Measurements from ENCODE around the gene ZCCHC24.
"Not testable (repeated sequence)": the region's sequence is repeated elsewhere in the genome, so short reads cannot be mapped to it uniquely, and the experiment has no call there.

GRCh38 chr10:79332610-79333315, 112.7 kb downstream of the ZCCHC24 start:
- TF ChIP-seq CTCF, POLR2A (IDR thresholded peaks at IDR 0.05): not testable (repeated sequence)
